Stomach (tissue), 4 donors: ENCODE measurements around the gene CCL21.

Source experiments
- EP300 ChIP-seq: sonication (generic); formaldehyde crosslinking; IDR thresholded peaks from one replicate; pipeline ENCODE4 v1.6.1; 2017; ENCODE audit warnings: antibody characterized with exemption
- POLR2A ChIP-seq, 4 donors: fragments of 450-650 bp; IDR thresholded peaks; one replicate each; pipeline ENCODE4 v1.6.1; 2016; ENCODE audit warnings: antibody characterized with exemption in 4 of 4, control low read depth in 2 of 4, mild to moderate bottlenecking in 1 of 4, moderate library complexity in 1 of 4
- POLR2AphosphoS5 ChIP-seq, 3 donors: sonication (generic); formaldehyde crosslinking; IDR thresholded peaks; one replicate each; pipeline ENCODE4 v1.6.1; 2016; ENCODE audit warnings: antibody characterized with exemption in 3 of 3
- TF ChIP-seq, protein P1 (sequence below), 7 experiments: fragments of 450-650 bp in 4 of 7; fragments of 200-600 bp in 3 of 7; sonication (generic) in 3 of 7; IDR thresholded peaks; one replicate each; pipeline ENCODE4 v1.5.1; 2016 to 2019; ENCODE audit warnings: antibody characterized with exemption in 7 of 7, control low read depth in 2 of 7, mild to moderate bottlenecking in 1 of 7

- TF ChIP-seq, protein P1, sequence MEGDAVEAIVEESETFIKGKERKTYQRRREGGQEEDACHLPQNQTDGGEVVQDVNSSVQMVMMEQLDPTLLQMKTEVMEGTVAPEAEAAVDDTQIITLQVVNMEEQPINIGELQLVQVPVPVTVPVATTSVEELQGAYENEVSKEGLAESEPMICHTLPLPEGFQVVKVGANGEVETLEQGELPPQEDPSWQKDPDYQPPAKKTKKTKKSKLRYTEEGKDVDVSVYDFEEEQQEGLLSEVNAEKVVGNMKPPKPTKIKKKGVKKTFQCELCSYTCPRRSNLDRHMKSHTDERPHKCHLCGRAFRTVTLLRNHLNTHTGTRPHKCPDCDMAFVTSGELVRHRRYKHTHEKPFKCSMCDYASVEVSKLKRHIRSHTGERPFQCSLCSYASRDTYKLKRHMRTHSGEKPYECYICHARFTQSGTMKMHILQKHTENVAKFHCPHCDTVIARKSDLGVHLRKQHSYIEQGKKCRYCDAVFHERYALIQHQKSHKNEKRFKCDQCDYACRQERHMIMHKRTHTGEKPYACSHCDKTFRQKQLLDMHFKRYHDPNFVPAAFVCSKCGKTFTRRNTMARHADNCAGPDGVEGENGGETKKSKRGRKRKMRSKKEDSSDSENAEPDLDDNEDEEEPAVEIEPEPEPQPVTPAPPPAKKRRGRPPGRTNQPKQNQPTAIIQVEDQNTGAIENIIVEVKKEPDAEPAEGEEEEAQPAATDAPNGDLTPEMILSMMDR (IDR thresholded peaks at IDR 0.05), result no peak
- TF ChIP-seq POLR2A (IDR thresholded peaks at IDR 0.05), result no peak
- no peak for TF ChIP-seq EP300
- TF ChIP-seq POLR2AphosphoS5 (IDR thresholded peaks at IDR 0.05), result no peak
These were observed 38.6 kb downstream of the CCL21 start for GRCh38 chr9:34671307-34671706.
